ENCODE results near the gene ATOX1. TPM values are rescaled to one million over a fixed set of nuclear protein-coding genes. Genes with fewer than 3 reads are reported as not detected.

ATOX1 gene
- total and polyA plus RNA-seq, 2 donors from 2014 or later: 83.2 to 611 TPM

DNA sequence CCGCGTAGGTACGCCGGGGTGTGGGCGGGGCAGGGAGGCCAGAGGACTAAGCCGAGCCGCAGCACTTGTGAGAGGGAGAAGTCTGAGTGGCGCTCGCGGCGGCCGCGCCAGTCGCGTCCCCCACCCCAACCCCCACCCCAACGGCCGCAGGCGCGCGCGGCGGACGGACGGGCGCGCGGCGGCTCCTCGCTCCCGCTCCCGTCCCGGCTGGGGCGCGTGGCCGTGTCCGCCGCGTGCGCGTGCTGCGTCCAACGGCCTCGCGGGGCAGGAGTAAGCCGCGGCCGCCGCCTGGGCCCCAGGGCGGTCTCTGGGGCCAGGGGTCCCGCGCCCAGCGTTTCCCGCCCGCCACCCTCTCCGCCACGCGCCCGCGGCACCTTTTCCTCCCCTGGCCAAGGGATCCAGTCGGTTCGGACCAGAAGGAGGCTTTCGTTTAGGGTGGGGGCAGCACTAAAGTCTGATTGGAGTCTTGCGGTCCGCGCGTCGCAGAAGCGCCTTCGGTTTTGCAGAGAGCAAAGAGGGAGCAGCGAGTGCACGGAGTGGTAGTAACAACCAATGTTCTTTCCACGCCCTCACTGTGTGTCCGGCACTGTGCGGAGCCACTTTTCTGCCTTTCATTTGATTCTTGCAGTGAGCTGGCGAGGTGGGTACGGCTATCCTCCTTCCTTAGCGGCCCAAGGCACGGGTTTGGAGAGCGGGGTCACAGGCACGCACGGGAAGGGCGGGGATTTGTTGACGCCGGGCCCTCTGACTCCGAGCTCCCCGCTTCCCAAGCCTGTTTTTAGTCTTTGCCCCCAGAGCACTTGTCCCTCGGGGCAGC, 13.8 kb upstream of the ATOX1 start:
- TF ChIP-seq, protein P1, sequence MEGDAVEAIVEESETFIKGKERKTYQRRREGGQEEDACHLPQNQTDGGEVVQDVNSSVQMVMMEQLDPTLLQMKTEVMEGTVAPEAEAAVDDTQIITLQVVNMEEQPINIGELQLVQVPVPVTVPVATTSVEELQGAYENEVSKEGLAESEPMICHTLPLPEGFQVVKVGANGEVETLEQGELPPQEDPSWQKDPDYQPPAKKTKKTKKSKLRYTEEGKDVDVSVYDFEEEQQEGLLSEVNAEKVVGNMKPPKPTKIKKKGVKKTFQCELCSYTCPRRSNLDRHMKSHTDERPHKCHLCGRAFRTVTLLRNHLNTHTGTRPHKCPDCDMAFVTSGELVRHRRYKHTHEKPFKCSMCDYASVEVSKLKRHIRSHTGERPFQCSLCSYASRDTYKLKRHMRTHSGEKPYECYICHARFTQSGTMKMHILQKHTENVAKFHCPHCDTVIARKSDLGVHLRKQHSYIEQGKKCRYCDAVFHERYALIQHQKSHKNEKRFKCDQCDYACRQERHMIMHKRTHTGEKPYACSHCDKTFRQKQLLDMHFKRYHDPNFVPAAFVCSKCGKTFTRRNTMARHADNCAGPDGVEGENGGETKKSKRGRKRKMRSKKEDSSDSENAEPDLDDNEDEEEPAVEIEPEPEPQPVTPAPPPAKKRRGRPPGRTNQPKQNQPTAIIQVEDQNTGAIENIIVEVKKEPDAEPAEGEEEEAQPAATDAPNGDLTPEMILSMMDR (IDR thresholded peaks at IDR 0.05; ENCODE audit: borderline replicate concordance, extremely low read depth, insufficient read depth): no peak
- peak in 4 of 5 donors; percentile 41 to 86 (median 70) for DNase-seq
- no peaks in the 10 kb centered on the region for H3K36me3 ChIP-seq (ENCODE audit: control insufficient read depth in 2 of 3, insufficient read depth in 3 of 3, low read length in 3 of 3)
- peaks cover 0 to 12% (median 5%) of the 10 kb centered on the region in 3 donors for H3K4me1 ChIP-seq (ENCODE audit: control insufficient read depth in 2 of 3, insufficient read depth in 2 of 3, low read depth in 1 of 3, low read length in 3 of 3)
- intact Hi-C loops (cut with DNase I): no loop called here
- peak overlapping the region; percentile 71 to 94 (median 91) for H3K4me3 ChIP-seq (ENCODE audit: low read length in 3 of 3)
- peak overlapping the region; percentile 42 to 87 (median 86) for H3K9ac ChIP-seq (ENCODE audit: low read length in 3 of 3)
- peak overlapping the region; percentile 90 to 95 for H3K27ac ChIP-seq (ENCODE audit: low read depth in 2 of 2, low read length in 2 of 2)
- H3K9me3 ChIP-seq (ENCODE audit: control insufficient read depth in 2 of 3, insufficient read depth in 1 of 3, low read length in 3 of 3): no peaks in the 10 kb centered on the region
- H3K27me3 ChIP-seq (ENCODE audit: control insufficient read depth, insufficient read depth, low read length): no peaks in the 10 kb centered on the region
- no peak for FAIRE-seq

DNA sequence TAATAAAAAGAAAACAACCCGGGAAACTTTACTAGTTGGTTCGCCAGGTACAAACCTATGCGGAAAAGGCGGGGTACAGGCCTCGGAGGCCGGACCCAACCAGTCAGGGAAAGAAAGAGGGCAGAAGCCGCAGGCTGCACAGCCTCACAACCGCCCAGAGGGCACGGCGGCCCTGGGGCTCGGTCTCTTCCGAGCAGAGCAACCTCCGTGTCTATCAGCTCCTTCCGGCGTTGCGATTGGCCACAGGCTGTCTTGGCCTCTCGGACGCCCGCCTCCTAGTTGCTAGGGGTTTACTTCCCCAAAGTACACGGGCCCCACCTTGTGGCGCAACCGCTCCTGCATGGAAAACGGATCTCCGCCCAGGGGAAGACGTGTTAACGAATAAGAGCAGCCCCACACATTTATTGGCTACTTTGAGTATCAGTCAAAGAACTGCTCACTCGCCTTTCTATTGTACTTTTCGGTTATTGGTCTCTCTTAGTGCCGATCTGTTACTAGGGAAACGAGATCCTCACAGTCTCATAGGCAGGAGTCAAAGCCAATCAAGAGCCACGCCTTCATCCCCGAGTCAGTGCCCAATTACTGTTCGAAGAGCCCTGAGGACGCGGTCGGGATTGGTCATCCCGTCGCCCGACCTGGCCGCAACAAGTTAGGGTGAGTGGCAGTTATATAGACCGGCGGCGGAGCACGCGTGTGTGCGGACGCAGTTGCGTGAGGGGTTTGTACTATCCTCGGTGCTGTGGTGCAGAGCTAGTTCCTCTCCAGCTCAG, 13.0 kb upstream of the ATOX1 start, which contains the start of gene G3BP1:
Gene G3BP1 (plus strand): TSS at position 696 of the 770 bp plus-strand sequence. CDS start 14,667 bp downstream, outside the sequence.
- Histone ChIP-seq H3K27ac (ENCODE audit: low read depth in 2 of 2, low read length in 2 of 2) (peak within 1 kb of the TSS; percentile 98), H3K9me3 (ENCODE audit: control insufficient read depth in 2 of 3, insufficient read depth in 1 of 3, low read length in 3 of 3) (no peaks in the 10 kb centered on the region), H3K4me1 (ENCODE audit: control insufficient read depth in 2 of 3, insufficient read depth in 2 of 3, low read depth in 1 of 3, low read length in 3 of 3) (peaks cover 0 to 12% (median 5%) of the 10 kb centered on the region in 3 donors), H3K9ac (ENCODE audit: low read length in 3 of 3) (peak within 1 kb of the TSS; percentile 87 to 95 (median 92)), H3K36me3 (ENCODE audit: control insufficient read depth in 2 of 3, insufficient read depth in 3 of 3, low read length in 3 of 3) (no peaks in the 10 kb centered on the region), H3K27me3 (ENCODE audit: control insufficient read depth, insufficient read depth, low read length) (no peaks in the 10 kb centered on the region), H3K4me3 (ENCODE audit: low read length in 3 of 3) (peak within 1 kb of the TSS; percentile 71 to 94 (median 91))
- TF ChIP-seq, protein P1 (IDR thresholded peaks at IDR 0.05; ENCODE audit: borderline replicate concordance, extremely low read depth, insufficient read depth): peak; percentile 68
- FAIRE-seq: peak; percentile 99
- intact Hi-C loops (cut with DNase I): no loop called here
- DNase-seq: peak; percentile 100

DNA sequence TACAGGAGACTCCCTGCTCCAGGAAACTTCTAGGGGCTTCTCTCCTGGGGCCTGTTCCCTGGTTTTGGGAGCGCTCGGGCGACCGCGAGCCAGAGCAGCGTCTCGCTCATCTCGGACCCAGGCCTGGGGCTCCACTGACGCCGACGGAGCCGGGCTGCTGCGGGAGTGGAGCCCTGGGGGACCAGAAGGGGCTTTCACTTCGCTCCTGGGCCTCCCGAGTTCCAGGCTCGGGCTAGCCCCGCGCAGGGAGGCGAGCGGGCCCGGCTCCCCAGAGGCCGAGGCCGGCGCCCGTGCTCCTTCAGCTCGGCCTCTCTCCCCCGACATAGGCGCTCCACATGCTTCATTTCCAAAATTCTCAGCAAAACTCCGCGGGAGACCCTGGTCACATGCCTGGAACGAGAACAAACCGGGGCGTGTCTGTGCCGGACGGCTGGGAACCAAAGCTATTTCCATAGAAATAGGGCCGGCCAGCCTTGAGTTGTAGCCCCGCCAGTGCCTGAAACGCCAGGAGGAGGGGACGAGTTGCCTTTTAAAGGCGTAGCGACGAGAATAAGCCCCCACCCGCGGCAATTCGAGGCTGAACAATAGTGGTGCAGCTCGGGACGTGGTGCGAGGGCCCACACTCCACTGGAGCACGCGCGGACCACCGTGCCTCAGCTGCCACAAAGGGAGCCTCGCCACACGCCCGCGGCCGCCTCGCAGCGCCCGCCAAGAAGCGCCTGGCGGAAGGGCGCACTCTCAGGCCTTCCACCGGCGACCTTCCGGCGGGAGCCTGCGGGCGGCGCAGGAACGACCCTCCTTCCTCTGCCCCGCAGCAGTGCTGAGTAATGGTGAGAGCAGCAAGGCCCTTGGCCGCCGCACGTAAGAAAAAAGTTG, 12.2 kb upstream of the ATOX1 start:
- no peaks in the 10 kb centered on the region for H3K9me3 ChIP-seq (ENCODE audit: control insufficient read depth in 2 of 3, insufficient read depth in 1 of 3, low read length in 3 of 3)
- intact Hi-C loops (cut with DNase I): no loop called here
- peak overlapping the region; percentile 62 to 78 (median 67) for H3K4me3 ChIP-seq (ENCODE audit: low read length in 3 of 3)
- H3K36me3 ChIP-seq (ENCODE audit: control insufficient read depth in 2 of 3, insufficient read depth in 3 of 3, low read length in 3 of 3): no peaks in the 10 kb centered on the region
- H3K4me1 ChIP-seq (ENCODE audit: control insufficient read depth in 2 of 3, insufficient read depth in 2 of 3, low read depth in 1 of 3, low read length in 3 of 3): peaks cover 0 to 12% (median 5%) of the 10 kb centered on the region in 3 donors
- TF ChIP-seq, protein P1 (IDR thresholded peaks at IDR 0.05; ENCODE audit: borderline replicate concordance, extremely low read depth, insufficient read depth): peak; percentile 20
- H3K27ac ChIP-seq (ENCODE audit: low read depth in 2 of 2, low read length in 2 of 2): peak overlapping the region; percentile 98
- H3K9ac ChIP-seq (ENCODE audit: low read length in 3 of 3): peak overlapping the region; percentile 53 to 95 (median 92)
- no peak for FAIRE-seq
- peak; percentile 80 to 93 (median 87) for DNase-seq
- no peaks in the 10 kb centered on the region for H3K27me3 ChIP-seq (ENCODE audit: control insufficient read depth, insufficient read depth, low read length)

Measured in kidney (tissue), 14 donors.